GM23338 (cell line): Measurements from ENCODE around the gene RPN2. TPM values are rescaled to one million over a fixed set of nuclear protein-coding genes. Genes with fewer than 3 reads are reported as not detected.

Source experiments
- ATAC-seq: fragments of 200-7000 bp; cut with Tn5 transposase; 3 replicates; pipeline ENCODE4 v1.9.1; 2020
- DNase-seq: peaks from one replicate; pipeline ENCODE4 v3.0.0-alpha.2; 2015; ENCODE audit warnings: low spot score
- H2AFZ ChIP-seq: fragments of 200-600 bp; sonication (generic); 2 replicates; pipeline ENCODE4 v1.8.0; 2016; ENCODE audit warnings: antibody characterized with exemption, mild to moderate bottlenecking, moderate library complexity
- H3F3A ChIP-seq: fragments of 200-600 bp; sonication (generic); replicated peaks from 2 replicates; pipeline ENCODE4 v1.8.0; 2017; ENCODE audit warnings: antibody characterized with exemption, mixed run types, low read depth
- H3K27ac ChIP-seq: fragments of 200-600 bp; sonication (generic); 2 replicates; pipeline ENCODE4 v1.6.1; 2016; ENCODE audit warnings: low read depth
- H3K27me3 ChIP-seq: fragments of 200-600 bp; sonication (generic); 2 replicates; pipeline ENCODE4 v1.8.0; 2016; ENCODE audit warnings: mild to moderate bottlenecking, mixed run types, moderate library complexity; ENCODE audit not compliant: insufficient read depth
- H3K36me3 ChIP-seq: fragments of 200-600 bp; sonication (generic); 2 replicates; pipeline ENCODE4 v1.8.0; 2016; ENCODE audit warnings: mild to moderate bottlenecking; ENCODE audit not compliant: insufficient read depth
- H3K4me1 ChIP-seq: fragments of 200-600 bp; sonication (generic); 2 replicates; pipeline ENCODE4 v1.8.0; 2016; ENCODE audit warnings: mild to moderate bottlenecking, moderate library complexity; ENCODE audit not compliant: insufficient read depth
- H3K4me2 ChIP-seq: fragments of 200-600 bp; sonication (generic); 2 replicates; pipeline ENCODE4 v1.7.1; 2017; ENCODE audit warnings: mixed run types
- H3K4me3 ChIP-seq: fragments of 200-600 bp; sonication (generic); 2 replicates; pipeline ENCODE4 v1.6.1; 2016; ENCODE audit warnings: mixed run types
- H3K79me2 ChIP-seq: fragments of 200-600 bp; sonication (generic); replicated peaks from 2 replicates; pipeline ENCODE4 v1.8.0; 2017; ENCODE audit warnings: mild to moderate bottlenecking; ENCODE audit not compliant: insufficient read depth
- H3K9me2 ChIP-seq: fragments of 200-600 bp; sonication (generic); 2 replicates; pipeline ENCODE4 v1.8.0; 2017; ENCODE audit not compliant: insufficient read depth
- H4K20me1 ChIP-seq: fragments of 200-600 bp; sonication (generic); replicated peaks from 2 replicates; pipeline ENCODE4 v1.8.0; 2017; ENCODE audit warnings: mild to moderate bottlenecking; ENCODE audit not compliant: insufficient read depth
- H3K27ac Mint-ChIP-seq: 2 replicates; pipeline ENCODE4 v1.8.0; 2020; ENCODE audit warnings: inconsistent platforms, mild to moderate bottlenecking, moderate library complexity, mixed read lengths
- H3K27me3 Mint-ChIP-seq: 3 replicates; pipeline ENCODE4 v1.8.0; 2022; ENCODE audit warnings: low read depth, mild to moderate bottlenecking, moderate library complexity, mixed read lengths, inconsistent platforms; ENCODE audit not compliant: insufficient read depth, poor library complexity
- H3K36me3 Mint-ChIP-seq: 3 replicates; pipeline ENCODE4 v1.8.0; 2021; ENCODE audit warnings: low read depth, mild to moderate bottlenecking, inconsistent platforms, moderate library complexity, mixed read lengths
- H3K4me1 Mint-ChIP-seq: 3 replicates; pipeline ENCODE4 v1.8.0; 2020; ENCODE audit warnings: mild to moderate bottlenecking, inconsistent platforms, mixed read lengths
- H3K4me3 Mint-ChIP-seq: 3 replicates; pipeline ENCODE4 v1.8.0; 2021; ENCODE audit warnings: moderate library complexity, mild to moderate bottlenecking, inconsistent platforms, mixed read lengths
- H3K9me3 Mint-ChIP-seq: 3 replicates; pipeline ENCODE4 v1.8.0; 2020; ENCODE audit warnings: moderate library complexity, mild to moderate bottlenecking, inconsistent platforms, mixed read lengths
- CREB1 ChIP-seq: fragments of 250-450 bp; sonication (Bioruptor Pico); IDR thresholded peaks from 2 replicates; pipeline ENCODE4 v1.5.0; 2020; ENCODE audit warnings: low read depth, mild to moderate bottlenecking, moderate library complexity
- EZH2phosphoT487 ChIP-seq: fragments of 200-600 bp; sonication (generic); IDR thresholded peaks from one replicate; pipeline ENCODE4 v1.8.1; 2018; ENCODE audit warnings: antibody characterized with exemption; ENCODE audit not compliant: unreplicated experiment
- POLR2AphosphoS5 ChIP-seq: IDR thresholded peaks from 2 replicates; pipeline ENCODE4 v1.6.1; 2016; ENCODE audit warnings: antibody characterized with exemption, low read depth
- STAT1 ChIP-seq: IDR thresholded peaks from one replicate; pipeline ENCODE4 v1.6.1; 2016; ENCODE audit warnings: antibody characterized with exemption; ENCODE audit not compliant: unreplicated experiment
- ZNF114 ChIP-seq: fragments of 250-450 bp; sonication (Bioruptor Pico); IDR thresholded peaks from 2 replicates; pipeline ENCODE4 v1.5.0; 2020; ENCODE audit warnings: mild to moderate bottlenecking, moderate library complexity
- ZNF331 ChIP-seq: fragments of 250-450 bp; sonication (Bioruptor Pico); IDR thresholded peaks from 2 replicates; pipeline ENCODE4 v1.5.0; 2020; ENCODE audit warnings: low read depth, mild to moderate bottlenecking, moderate library complexity
- polyA plus RNA-seq: library from polyadenylated mRNA; unstranded; fragments of >200 nt; fragmentation: Nextera tagmentation; extraction: Ambion mirVana; gene quantifications from 2 replicates; pipeline ENCODE4 v1.2.1, GENCODE V29; 2016
- total RNA-seq: library from RNA; depleted of rRNA; stranded (reverse); fragments of >200 nt; shearing (Covaris generic); gene quantifications from 2 replicates; pipeline ENCODE4 v1.2.3, GENCODE V29; 2014
- TF ChIP-seq, protein P1 (sequence below): fragments of 250-450 bp; sonication (Bioruptor Pico); IDR thresholded peaks from 2 replicates; pipeline ENCODE4 v1.5.0; 2020; ENCODE audit warnings: mild to moderate bottlenecking, moderate library complexity
- TF ChIP-seq, protein P2 (sequence below): IDR thresholded peaks from 2 replicates; pipeline ENCODE4 v1.6.1; 2016; ENCODE audit warnings: antibody characterized with exemption

RPN2 gene
- total and polyA plus RNA-seq, 2 experiments from 2014 or later = 244 to 302 TPM

- TF ChIP-seq, protein P1, sequence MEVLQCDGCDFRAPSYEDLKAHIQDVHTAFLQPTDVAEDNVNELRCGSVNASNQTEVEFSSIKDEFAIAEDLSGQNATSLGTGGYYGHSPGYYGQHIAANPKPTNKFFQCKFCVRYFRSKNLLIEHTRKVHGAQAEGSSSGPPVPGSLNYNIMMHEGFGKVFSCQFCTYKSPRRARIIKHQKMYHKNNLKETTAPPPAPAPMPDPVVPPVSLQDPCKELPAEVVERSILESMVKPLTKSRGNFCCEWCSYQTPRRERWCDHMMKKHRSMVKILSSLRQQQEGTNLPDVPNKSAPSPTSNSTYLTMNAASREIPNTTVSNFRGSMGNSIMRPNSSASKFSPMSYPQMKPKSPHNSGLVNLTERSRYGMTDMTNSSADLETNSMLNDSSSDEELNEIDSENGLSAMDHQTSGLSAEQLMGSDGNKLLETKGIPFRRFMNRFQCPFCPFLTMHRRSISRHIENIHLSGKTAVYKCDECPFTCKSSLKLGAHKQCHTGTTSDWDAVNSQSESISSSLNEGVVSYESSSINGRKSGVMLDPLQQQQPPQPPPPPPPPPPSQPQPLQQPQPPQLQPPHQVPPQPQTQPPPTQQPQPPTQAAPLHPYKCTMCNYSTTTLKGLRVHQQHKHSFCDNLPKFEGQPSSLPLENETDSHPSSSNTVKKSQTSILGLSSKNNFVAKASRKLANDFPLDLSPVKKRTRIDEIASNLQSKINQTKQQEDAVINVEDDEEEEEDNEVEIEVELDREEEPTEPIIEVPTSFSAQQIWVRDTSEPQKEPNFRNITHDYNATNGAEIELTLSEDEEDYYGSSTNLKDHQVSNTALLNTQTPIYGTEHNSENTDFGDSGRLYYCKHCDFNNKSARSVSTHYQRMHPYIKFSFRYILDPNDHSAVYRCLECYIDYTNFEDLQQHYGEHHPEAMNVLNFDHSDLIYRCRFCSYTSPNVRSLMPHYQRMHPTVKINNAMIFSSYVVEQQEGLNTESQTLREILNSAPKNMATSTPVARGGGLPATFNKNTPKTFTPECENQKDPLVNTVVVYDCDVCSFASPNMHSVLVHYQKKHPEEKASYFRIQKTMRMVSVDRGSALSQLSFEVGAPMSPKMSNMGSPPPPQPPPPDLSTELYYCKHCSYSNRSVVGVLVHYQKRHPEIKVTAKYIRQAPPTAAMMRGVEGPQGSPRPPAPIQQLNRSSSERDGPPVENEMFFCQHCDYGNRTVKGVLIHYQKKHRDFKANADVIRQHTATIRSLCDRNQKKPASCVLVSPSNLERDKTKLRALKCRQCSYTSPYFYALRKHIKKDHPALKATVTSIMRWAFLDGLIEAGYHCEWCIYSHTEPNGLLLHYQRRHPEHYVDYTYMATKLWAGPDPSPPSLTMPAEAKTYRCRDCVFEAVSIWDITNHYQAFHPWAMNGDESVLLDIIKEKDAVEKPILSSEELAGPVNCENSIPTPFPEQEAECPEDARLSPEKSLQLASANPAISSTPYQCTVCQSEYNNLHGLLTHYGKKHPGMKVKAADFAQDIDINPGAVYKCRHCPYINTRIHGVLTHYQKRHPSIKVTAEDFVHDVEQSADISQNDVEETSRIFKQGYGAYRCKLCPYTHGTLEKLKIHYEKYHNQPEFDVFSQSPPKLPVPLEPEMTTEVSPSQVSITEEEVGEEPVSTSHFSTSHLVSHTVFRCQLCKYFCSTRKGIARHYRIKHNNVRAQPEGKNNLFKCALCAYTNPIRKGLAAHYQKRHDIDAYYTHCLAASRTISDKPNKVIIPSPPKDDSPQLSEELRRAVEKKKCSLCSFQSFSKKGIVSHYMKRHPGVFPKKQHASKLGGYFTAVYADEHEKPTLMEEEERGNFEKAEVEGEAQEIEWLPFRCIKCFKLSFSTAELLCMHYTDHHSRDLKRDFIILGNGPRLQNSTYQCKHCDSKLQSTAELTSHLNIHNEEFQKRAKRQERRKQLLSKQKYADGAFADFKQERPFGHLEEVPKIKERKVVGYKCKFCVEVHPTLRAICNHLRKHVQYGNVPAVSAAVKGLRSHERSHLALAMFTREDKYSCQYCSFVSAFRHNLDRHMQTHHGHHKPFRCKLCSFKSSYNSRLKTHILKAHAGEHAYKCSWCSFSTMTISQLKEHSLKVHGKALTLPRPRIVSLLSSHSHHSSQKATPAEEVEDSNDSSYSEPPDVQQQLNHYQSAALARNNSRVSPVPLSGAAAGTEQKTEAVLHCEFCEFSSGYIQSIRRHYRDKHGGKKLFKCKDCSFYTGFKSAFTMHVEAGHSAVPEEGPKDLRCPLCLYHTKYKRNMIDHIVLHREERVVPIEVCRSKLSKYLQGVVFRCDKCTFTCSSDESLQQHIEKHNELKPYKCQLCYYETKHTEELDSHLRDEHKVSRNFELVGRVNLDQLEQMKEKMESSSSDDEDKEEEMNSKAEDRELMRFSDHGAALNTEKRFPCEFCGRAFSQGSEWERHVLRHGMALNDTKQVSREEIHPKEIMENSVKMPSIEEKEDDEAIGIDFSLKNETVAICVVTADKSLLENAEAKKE (CRISPR knock-in tag) = no peak
- TF ChIP-seq, protein P2, sequence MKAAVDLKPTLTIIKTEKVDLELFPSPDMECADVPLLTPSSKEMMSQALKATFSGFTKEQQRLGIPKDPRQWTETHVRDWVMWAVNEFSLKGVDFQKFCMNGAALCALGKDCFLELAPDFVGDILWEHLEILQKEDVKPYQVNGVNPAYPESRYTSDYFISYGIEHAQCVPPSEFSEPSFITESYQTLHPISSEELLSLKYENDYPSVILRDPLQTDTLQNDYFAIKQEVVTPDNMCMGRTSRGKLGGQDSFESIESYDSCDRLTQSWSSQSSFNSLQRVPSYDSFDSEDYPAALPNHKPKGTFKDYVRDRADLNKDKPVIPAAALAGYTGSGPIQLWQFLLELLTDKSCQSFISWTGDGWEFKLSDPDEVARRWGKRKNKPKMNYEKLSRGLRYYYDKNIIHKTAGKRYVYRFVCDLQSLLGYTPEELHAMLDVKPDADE = no peak
- TF ChIP-seq EZH2phosphoT487 (no peak), ZNF114 (CRISPR knock-in tag) (no peak), POLR2AphosphoS5 (no peak), CREB1 (CRISPR knock-in tag) (no peak), ZNF331 (CRISPR knock-in tag) (no peak)
Measured at GRCh38 chr20:37284691-37285161, 105.6 kb downstream of the RPN2 start (continued).

- H3K4me2 ChIP-seq = no peak overlapping the region
- DNase-seq (no peak), ATAC-seq (no peak)
- H3F3A ChIP-seq = 0 out of 2 replicates have a peak, but pooled peaks cover 3% of the 10 kb centered on the region
- peak overlapping the region; percentile 56; the same call in 1 of the 2 replicates for H2AFZ ChIP-seq
- Mint-ChIP-seq H3K27ac (no peak overlapping the region), H3K9me3 (no peaks in the 10 kb centered on the region), H3K36me3 (no peaks in the 10 kb centered on the region), H3K4me3 (no peak overlapping the region), H3K27me3 (peaks cover 3% of the 10 kb centered on the region), H3K4me1 (peaks cover 8% of the 10 kb centered on the region; the same call in 2 of the 3 replicates)
- H3K9me2 ChIP-seq = no peaks in the 10 kb centered on the region
- no peaks in the 10 kb centered on the region for H3K36me3 ChIP-seq
- peaks cover 11% of the 10 kb centered on the region for H3K79me2 ChIP-seq
- H3K4me1 ChIP-seq = peaks cover 12% of the 10 kb centered on the region
- no peak overlapping the region for H3K27ac ChIP-seq
- H3K27me3 ChIP-seq = no peaks in the 10 kb centered on the region
- no peak overlapping the region for H3K4me3 ChIP-seq
- H4K20me1 ChIP-seq = no peaks in the 10 kb centered on the region
- no peak for TF ChIP-seq STAT1
- TF ChIP-seq CREB1 (CRISPR knock-in tag) = no peak
- no peak for TF ChIP-seq EZH2phosphoT487
- no peak for TF ChIP-seq ZNF114 (CRISPR knock-in tag)
Measured at GRCh38 chr20:37285664-37286374, 106.7 kb downstream of the RPN2 start.
